GM23248 (cell line): ENCODE measurements around the gene GAS2L1. TPM values are rescaled to one million over a fixed set of nuclear protein-coding genes. Genes with fewer than 3 reads are reported as not detected.
A peak's percentile ranks its signal among the peaks of the same experiment; 100 is the strongest.

Experiments
- DNase-seq: peaks from one replicate; pipeline ENCODE4 v3.0.0-alpha.2; 2015
- H2AFZ ChIP-seq: fragments of 200-600 bp; sonication (generic); 2 replicates; pipeline ENCODE4 v1.6.1; 2016; ENCODE audit warnings: antibody characterized with exemption
- H3F3A ChIP-seq: fragments of 200-600 bp; sonication (generic); 2 replicates; pipeline ENCODE4 v1.6.1; 2016; ENCODE audit warnings: mild to moderate bottlenecking, antibody characterized with exemption, mixed run types; ENCODE audit not compliant: insufficient read depth
- H3K27ac ChIP-seq: fragments of 200-600 bp; sonication (generic); 2 replicates; pipeline ENCODE4 v1.5.1; 2016; ENCODE audit warnings: mild to moderate bottlenecking
- H3K27me3 ChIP-seq: fragments of 200-600 bp; sonication (generic); replicated peaks from 2 replicates; pipeline ENCODE4 v1.6.1; 2016; ENCODE audit warnings: mild to moderate bottlenecking; ENCODE audit not compliant: insufficient read depth
- H3K36me3 ChIP-seq: fragments of 200-600 bp; sonication (generic); 2 replicates; pipeline ENCODE4 v1.6.1; 2016; ENCODE audit warnings: low read depth, mild to moderate bottlenecking
- H3K4me1 ChIP-seq: fragments of 200-600 bp; sonication (generic); 2 replicates; pipeline ENCODE4 v1.6.1; 2016; ENCODE audit warnings: mild to moderate bottlenecking; ENCODE audit not compliant: insufficient read depth
- H3K4me2 ChIP-seq: fragments of 200-600 bp; sonication (generic); one replicate; pipeline ENCODE4 v1.6.1; 2016; ENCODE audit warnings: mild to moderate bottlenecking; ENCODE audit not compliant: unreplicated experiment
- H3K4me3 ChIP-seq: fragments of 200-600 bp; sonication (generic); 2 replicates; pipeline ENCODE4 v1.5.1; 2016; ENCODE audit warnings: mild to moderate bottlenecking
- H3K79me2 ChIP-seq: fragments of 200-600 bp; sonication (generic); 2 replicates; pipeline ENCODE4 v1.6.1; 2016; ENCODE audit warnings: mild to moderate bottlenecking; ENCODE audit not compliant: insufficient read depth
- H3K9ac ChIP-seq: fragments of 200-600 bp; sonication (generic); 2 replicates; pipeline ENCODE4 v1.6.1; 2016; ENCODE audit warnings: mild to moderate bottlenecking
- H3K9me2 ChIP-seq: fragments of 200-600 bp; sonication (generic); 2 replicates; pipeline ENCODE4 v1.6.1; 2016; ENCODE audit warnings: mixed run types, mild to moderate bottlenecking, moderate library complexity; ENCODE audit not compliant: insufficient read depth
- H3K9me3 ChIP-seq: fragments of 200-600 bp; sonication (generic); one replicate; pipeline ENCODE4 v1.6.1; 2017; ENCODE audit warnings: low read depth
- H4K20me1 ChIP-seq: fragments of 200-600 bp; sonication (generic); 2 replicates; pipeline ENCODE4 v1.6.0; 2016; ENCODE audit not compliant: insufficient read depth
- EZH2 ChIP-seq: fragments of 200-600 bp; sonication (generic); IDR thresholded peaks from 2 replicates; pipeline ENCODE4 v1.6.1; 2018; ENCODE audit warnings: antibody characterized with exemption, mild to moderate bottlenecking; ENCODE audit not compliant: insufficient read depth, poor library complexity, severe bottlenecking
- EZH2phosphoT487 ChIP-seq: fragments of 200-600 bp; sonication (generic); IDR thresholded peaks from 2 replicates; pipeline ENCODE4 v1.6.1; 2018; ENCODE audit warnings: antibody characterized with exemption, moderate library complexity, mild to moderate bottlenecking, low read depth; ENCODE audit not compliant: insufficient read depth
- WGBS, 2 experiments: methylation state at CpG; one replicate each; pipeline ENCODE4 v1.1.6; 2015 to 2017; ENCODE audit warnings: low lambda C conversion rate in 2 of 2, low coverage in 1 of 2; ENCODE audit errors: missing lambda C conversion rate in 2 of 2; 5-methylcytosine and 5-hydroxymethylcytosine counted together
- in situ Hi-C: fragments of 300-500 bp; cut with MboI; formaldehyde crosslinking; loops from 2 replicates; pipeline ENCODE4 v1.15.0; 2020
- polyA plus RNA-seq: library from polyadenylated mRNA; unstranded; fragments of >200 nt; fragmentation: Nextera tagmentation; extraction: Ambion mirVana; gene quantifications from 2 replicates; pipeline ENCODE4 v1.2.1, GENCODE V29; 2016
- total RNA-seq: library from RNA; depleted of rRNA; stranded (reverse); fragments of >200 nt; shearing (Covaris generic); gene quantifications from 2 replicates; pipeline ENCODE4 v1.2.3, GENCODE V29; 2014

Gene GAS2L1
- total and polyA plus RNA-seq, 2 experiments from 2014 or later, result 21.2 to 23.7 TPM

- H4K20me1 ChIP-seq, result no peaks in the 10 kb centered on the region
- H3K9ac ChIP-seq, result no peak overlapping the region
- H3K4me1 ChIP-seq, result no peaks in the 10 kb centered on the region
- in situ Hi-C loops, result no loop called here
- H3K79me2 ChIP-seq, result no peaks in the 10 kb centered on the region
- no peaks in the 10 kb centered on the region for H3K9me2 ChIP-seq
- H3K27me3 ChIP-seq, result no peaks in the 10 kb centered on the region
- WGBS, 2 experiments, result 89 to 94% methylated on average over 5 of the region's 5 CpGs
- TF ChIP-seq EZH2phosphoT487 (no peak), EZH2 (no peak)
- no peaks in the 10 kb centered on the region for H3K9me3 ChIP-seq
- no peak overlapping the region for H3K27ac ChIP-seq
- no peak for DNase-seq
- H3K36me3 ChIP-seq, result no peaks in the 10 kb centered on the region; the same call in 1 of the 2 replicates
- H3F3A ChIP-seq, result no peaks in the 10 kb centered on the region
- no peak overlapping the region for H3K4me2 ChIP-seq
- no peak overlapping the region for H2AFZ ChIP-seq
- H3K4me3 ChIP-seq, result no peak overlapping the region
These were observed 21.6 kb downstream of the GAS2L1 start for GRCh38 chr22:29328055-29328454.

GRCh38 chr22:29328566-29329500 lies 22.4 kb downstream of the GAS2L1 start:
- no peak overlapping the region for H3K4me2 ChIP-seq
- no peaks in the 10 kb centered on the region for H3K79me2 ChIP-seq
- H3F3A ChIP-seq, result no peaks in the 10 kb centered on the region
- no peaks in the 10 kb centered on the region for H4K20me1 ChIP-seq
- H3K27ac ChIP-seq, result no peak overlapping the region
- H3K9me3 ChIP-seq, result no peaks in the 10 kb centered on the region
- no peaks in the 10 kb centered on the region for H3K4me1 ChIP-seq
- no peak overlapping the region for H2AFZ ChIP-seq
- 86 to 89% methylated on average over 22 to 34 of the region's 34 CpGs for WGBS, 2 experiments
- no peaks in the 10 kb centered on the region; the same call in 1 of the 2 replicates for H3K36me3 ChIP-seq
- no peak for TF ChIP-seq EZH2phosphoT487
- DNase-seq, result peak; percentile 25
- no peaks in the 10 kb centered on the region for H3K9me2 ChIP-seq
- H3K4me3 ChIP-seq, result no peak overlapping the region
- in situ Hi-C loops, result no loop called here
- H3K9ac ChIP-seq, result no peak overlapping the region
- H3K27me3 ChIP-seq, result no peaks in the 10 kb centered on the region

- Histone ChIP-seq H3K4me1 (no peaks in the 10 kb centered on the region), H3K4me2 (no peak overlapping the region), H3K27me3 (no peaks in the 10 kb centered on the region), H3K9me2 (no peaks in the 10 kb centered on the region), H3K4me3 (no peak overlapping the region), H3K36me3 (no peaks in the 10 kb centered on the region; the same call in 1 of the 2 replicates), H3K79me2 (no peaks in the 10 kb centered on the region), H3K9ac (no peak overlapping the region), H3K9me3 (no peaks in the 10 kb centered on the region), H3F3A (no peaks in the 10 kb centered on the region), H4K20me1 (no peaks in the 10 kb centered on the region), H3K27ac (no peak overlapping the region), H2AFZ (no peak overlapping the region)
- in situ Hi-C loops, result no loop called here
- TF ChIP-seq EZH2phosphoT487 (no peak), EZH2 (no peak)
- no peak for DNase-seq
- 91 to 93% methylated on average over 11 of the region's 11 CpGs for whole genome bisulfite sequencing, 2 experiments
These were observed 23.1 kb downstream of the GAS2L1 start for GRCh38 chr22:29329581-29329980.

GRCh38 chr22:29330291-29330690 lies 23.8 kb downstream of the GAS2L1 start:
- 90 to 91% methylated on average over 19 of the region's 19 CpGs for WGBS, 2 experiments

More at GRCh38 chr22:29330291-29330690, 23.8 kb downstream of the GAS2L1 start:
- no peak overlapping the region for H2AFZ ChIP-seq
- H3K79me2 ChIP-seq, result no peaks in the 10 kb centered on the region
- no peak overlapping the region for H3K9ac ChIP-seq
- H3K4me2 ChIP-seq, result no peak overlapping the region
- no peaks in the 10 kb centered on the region for H3K27me3 ChIP-seq
- no peaks in the 10 kb centered on the region for H3K9me2 ChIP-seq
- no peak overlapping the region for H3K4me3 ChIP-seq
- H3K9me3 ChIP-seq, result no peaks in the 10 kb centered on the region
- no peaks in the 10 kb centered on the region for H3F3A ChIP-seq
- H4K20me1 ChIP-seq, result no peaks in the 10 kb centered on the region
- H3K36me3 ChIP-seq, result no peaks in the 10 kb centered on the region; the same call in 1 of the 2 replicates
- TF ChIP-seq EZH2 (no peak), EZH2phosphoT487 (no peak)
- DNase-seq, result no peak
- no peaks in the 10 kb centered on the region for H3K4me1 ChIP-seq
- in situ Hi-C loops, result no loop called here
- no peak overlapping the region for H3K27ac ChIP-seq
